HEK293 (cell line): Measurements from ENCODE around the gene ZBTB37.

Source experiments
- IKZF3 ChIP-seq: fragments of 450-650 bp; IDR thresholded peaks from 2 replicates; pipeline ENCODE4 v1.5.0; 2018; ENCODE audit warnings: missing biosample characterization, mild to moderate bottlenecking, missing genetic modification characterization, moderate library complexity
- MZF1 ChIP-seq: fragments of 450-650 bp; formaldehyde crosslinking; IDR thresholded peaks from 2 replicates; pipeline ENCODE4 v1.5.1; 2017; ENCODE audit warnings: missing biosample characterization, missing genetic modification characterization, borderline replicate concordance
- ZNF544 ChIP-seq: fragments of 450-650 bp; formaldehyde crosslinking; IDR thresholded peaks from 2 replicates; pipeline ENCODE4 v1.5.0; 2017; ENCODE audit warnings: missing biosample characterization, missing genetic modification characterization
- TF ChIP-seq, protein P1 (sequence below): fragments of 450-650 bp; formaldehyde crosslinking; IDR thresholded peaks from 2 replicates; pipeline ENCODE4 v1.5.1; 2016; ENCODE audit warnings: missing biosample characterization, missing genetic modification characterization
- TF ChIP-seq, protein P2 (sequence below): fragments of 450-650 bp; formaldehyde crosslinking; IDR thresholded peaks from 2 replicates; pipeline ENCODE4 v1.5.1; 2016; ENCODE audit warnings: missing biosample characterization, missing genetic modification characterization, low read depth

DNA sequence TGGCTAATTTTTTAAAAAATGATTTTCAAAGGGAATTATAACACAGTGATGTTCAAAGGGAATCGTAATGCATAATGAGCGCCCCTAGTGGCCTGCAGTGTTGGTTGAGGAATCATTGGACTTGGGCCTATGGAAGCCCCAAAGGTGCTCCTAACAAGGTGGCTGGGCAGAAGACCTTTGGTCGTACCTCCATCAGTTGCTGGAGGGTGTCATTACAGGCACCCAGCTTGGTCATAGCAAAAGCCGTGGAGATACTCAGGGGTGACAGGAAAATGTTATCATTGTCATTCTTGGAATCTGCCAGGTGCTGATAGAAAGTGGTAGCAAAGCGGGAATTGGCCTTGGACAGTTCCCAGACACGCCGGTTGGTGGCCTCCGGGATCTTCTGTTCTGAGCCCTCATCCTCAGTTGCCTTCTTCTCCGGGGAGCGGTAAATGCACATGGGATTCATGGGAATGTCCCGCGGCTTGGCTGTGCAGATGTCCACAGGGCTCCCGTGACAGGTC is 46.2 kb downstream of the ZBTB37 start:
- TF ChIP-seq IKZF3, result no peak
- TF ChIP-seq, protein P1, sequence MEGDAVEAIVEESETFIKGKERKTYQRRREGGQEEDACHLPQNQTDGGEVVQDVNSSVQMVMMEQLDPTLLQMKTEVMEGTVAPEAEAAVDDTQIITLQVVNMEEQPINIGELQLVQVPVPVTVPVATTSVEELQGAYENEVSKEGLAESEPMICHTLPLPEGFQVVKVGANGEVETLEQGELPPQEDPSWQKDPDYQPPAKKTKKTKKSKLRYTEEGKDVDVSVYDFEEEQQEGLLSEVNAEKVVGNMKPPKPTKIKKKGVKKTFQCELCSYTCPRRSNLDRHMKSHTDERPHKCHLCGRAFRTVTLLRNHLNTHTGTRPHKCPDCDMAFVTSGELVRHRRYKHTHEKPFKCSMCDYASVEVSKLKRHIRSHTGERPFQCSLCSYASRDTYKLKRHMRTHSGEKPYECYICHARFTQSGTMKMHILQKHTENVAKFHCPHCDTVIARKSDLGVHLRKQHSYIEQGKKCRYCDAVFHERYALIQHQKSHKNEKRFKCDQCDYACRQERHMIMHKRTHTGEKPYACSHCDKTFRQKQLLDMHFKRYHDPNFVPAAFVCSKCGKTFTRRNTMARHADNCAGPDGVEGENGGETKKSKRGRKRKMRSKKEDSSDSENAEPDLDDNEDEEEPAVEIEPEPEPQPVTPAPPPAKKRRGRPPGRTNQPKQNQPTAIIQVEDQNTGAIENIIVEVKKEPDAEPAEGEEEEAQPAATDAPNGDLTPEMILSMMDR (tag by site-specific recombination), result 0 out of 2 replicates have a peak, but pooled peaks have one; percentile 10
- no peak for TF ChIP-seq ZNF544
- TF ChIP-seq, protein P2, sequence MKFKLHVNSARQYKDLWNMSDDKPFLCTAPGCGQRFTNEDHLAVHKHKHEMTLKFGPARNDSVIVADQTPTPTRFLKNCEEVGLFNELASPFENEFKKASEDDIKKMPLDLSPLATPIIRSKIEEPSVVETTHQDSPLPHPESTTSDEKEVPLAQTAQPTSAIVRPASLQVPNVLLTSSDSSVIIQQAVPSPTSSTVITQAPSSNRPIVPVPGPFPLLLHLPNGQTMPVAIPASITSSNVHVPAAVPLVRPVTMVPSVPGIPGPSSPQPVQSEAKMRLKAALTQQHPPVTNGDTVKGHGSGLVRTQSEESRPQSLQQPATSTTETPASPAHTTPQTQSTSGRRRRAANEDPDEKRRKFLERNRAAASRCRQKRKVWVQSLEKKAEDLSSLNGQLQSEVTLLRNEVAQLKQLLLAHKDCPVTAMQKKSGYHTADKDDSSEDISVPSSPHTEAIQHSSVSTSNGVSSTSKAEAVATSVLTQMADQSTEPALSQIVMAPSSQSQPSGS (tag by site-specific recombination), result no peak
- no peak for TF ChIP-seq MZF1
